Measurements from ENCODE around the gene APELA.

The APELA gene

GRCh38 chr4:164946810-164947209 is 69.8 kb downstream of the APELA start:
- Histone ChIP-seq H3K27ac (no peak overlapping the region), H3K9me3 (no peaks in the 10 kb centered on the region), H3K4me1 (no peaks in the 10 kb centered on the region), H3K27me3 (no peaks in the 10 kb centered on the region), H3K4me3 (no peak overlapping the region), H3K36me3 (no peaks in the 10 kb centered on the region)
- intact Hi-C loops (cut with DNase I; ENCODE audit: low total_unique reads), result no loop called here
- TF ChIP-seq CTCF (IDR thresholded peaks at IDR 0.05), result no peak
- DNase-seq, result no peak
